Measurements from ENCODE around the gene ETF1.
A peak's percentile ranks its signal among the peaks of the same experiment; 100 is the strongest.
"Not testable (repeated sequence)": the region's sequence is repeated elsewhere in the genome, so short reads cannot be mapped to it uniquely, and the experiment has no call there.

ETF1 gene

GRCh38 chr5:138527170-138527569, 15.9 kb downstream of the ETF1 start:
- DNase-seq: no peak

- no peak for DNase-seq
These were observed 19.6 kb downstream of the ETF1 start for GRCh38 chr5:138523406-138523805.

DNA sequence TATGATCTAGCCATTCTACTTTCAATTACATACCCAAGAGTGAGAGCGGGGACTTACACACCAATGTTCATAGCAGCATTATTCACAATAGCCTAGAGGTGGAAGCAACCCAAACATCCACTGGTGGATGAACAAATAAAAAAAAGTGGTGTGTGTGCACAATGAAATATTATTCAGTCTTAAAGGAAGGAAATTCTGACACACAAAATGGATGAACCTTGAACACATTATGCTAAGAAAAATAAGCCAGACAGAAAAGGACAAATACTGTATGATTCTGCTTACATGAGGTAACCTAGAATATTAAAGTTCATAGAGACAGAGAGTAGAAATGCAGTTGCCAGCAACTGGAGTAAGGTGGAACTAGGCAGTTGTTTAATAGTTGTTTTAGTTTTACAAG, 22.1 kb downstream of the ETF1 start:
- DNase-seq: no peak

DNA sequence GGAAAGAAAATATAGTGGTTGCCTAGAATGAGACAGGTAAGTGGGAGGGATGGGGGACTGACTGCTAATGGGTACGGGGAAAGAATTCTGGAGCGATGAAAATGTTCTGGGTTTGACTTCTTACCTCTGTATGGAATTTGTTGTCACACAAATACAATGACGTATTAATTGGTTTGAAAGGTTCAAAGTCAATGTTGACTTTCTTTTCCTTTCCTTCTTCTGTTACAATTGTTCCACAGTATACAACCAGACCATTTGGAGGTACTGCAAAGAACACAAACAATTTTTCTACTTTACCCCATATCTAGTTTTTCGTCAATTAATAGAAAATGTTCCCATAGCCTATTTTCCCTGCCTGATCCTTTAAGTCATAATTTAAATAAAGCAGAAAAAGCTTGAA, 25.6 kb downstream of the ETF1 start:
- no peak for DNase-seq

DNA sequence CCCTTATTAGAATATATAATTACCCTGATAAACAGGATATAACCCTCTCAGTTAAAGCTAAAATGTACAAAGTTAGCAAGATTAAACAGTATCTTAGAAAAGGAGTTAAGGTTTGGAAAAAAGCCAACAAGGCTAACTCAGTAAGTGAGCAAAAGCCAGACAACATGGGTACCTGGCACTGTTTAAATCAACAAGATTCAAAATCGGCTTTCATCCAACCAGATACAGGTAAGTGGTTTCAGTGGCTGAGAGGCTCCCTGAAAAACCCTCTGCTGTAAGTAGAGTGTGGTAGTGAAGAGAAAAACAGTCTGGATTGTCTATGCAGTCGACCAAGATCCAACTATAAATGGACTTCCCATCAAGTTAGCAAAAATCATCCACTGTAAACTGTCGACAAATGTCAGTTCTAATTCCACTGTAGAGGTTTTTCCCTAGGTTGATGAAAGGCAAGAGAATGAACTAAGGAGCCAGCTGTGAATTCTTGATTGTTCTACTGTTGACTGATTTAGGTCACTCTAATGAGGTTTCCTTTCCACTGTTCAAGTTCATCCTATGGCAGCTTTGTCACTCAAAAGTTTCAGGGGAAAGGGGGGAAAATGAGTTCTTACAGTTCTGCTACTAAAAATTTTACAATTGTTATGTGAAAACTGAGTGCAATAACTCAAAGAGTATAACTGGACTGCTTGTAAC, 27.3 kb downstream of the ETF1 start:
- no peak for DNase-seq

DNA sequence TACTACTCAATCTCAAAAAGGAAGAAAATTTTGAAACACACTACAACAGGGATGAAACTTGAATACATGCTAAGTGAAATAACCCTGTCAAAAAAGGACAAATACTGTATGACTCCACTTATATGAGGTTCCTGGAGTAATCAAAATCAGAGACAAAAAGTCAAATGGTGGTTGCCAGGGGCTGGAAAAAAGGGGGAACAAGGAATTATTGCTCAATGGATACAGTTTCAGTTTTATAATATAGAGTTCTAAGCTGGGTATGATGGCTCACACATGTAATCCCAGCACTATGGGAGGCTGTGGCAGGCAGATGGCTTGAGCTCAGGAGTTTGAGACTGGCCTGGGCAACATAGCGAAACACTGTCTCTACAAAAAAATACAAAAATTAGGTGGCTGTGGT, 29.0 kb downstream of the ETF1 start:
- DNase-seq: no peak

- DNase-seq: no peak
These were observed 34.1 kb downstream of the ETF1 start for GRCh38 chr5:138508958-138509357.

- DNase-seq: not testable (repeated sequence)
These were observed 35.6 kb downstream of the ETF1 start for GRCh38 chr5:138507485-138507884.

DNA sequence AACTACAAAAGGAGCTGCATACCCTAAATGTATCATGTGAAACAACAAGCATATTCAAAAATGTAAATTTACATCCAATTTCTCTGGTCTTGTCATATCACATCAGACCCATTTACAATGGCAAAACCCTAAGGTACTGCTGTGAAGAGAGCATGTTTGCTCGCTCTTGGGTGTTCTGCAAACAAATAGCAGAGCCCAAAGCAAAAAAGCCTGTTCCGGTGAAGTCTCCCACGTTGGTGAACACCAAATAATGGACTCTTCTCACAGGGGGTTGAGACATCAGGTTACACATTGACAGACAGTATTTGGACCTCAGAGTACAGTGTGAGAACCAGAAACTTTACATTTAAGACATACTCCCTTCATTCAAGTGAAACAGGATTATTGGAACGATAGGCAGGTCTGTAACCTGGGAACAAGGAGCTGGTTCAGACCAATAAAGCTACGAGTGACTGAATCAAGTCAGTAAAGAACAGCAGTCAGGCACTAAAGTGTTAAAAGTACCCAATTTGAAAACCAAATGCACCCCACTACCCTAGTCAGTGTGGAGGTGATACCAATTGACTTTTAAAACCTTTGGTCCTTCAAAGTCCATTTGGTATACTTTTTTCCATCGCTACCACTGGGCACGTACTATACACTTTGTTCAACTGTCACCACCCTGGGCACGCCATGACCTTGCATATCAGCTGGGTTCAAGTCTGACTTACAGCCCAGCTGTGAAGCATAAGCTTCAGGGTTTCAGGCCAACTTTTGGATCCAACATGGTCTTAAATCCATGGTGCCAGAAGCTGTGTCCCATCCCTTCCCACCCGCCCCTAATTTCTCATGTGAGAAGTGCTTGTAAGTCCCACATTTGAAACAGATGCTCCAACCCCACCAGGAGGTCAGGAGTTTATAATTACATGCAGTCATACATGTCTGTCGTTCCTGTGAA, 36.4 kb downstream of the ETF1 start:
- DNase-seq: no peak

DNA sequence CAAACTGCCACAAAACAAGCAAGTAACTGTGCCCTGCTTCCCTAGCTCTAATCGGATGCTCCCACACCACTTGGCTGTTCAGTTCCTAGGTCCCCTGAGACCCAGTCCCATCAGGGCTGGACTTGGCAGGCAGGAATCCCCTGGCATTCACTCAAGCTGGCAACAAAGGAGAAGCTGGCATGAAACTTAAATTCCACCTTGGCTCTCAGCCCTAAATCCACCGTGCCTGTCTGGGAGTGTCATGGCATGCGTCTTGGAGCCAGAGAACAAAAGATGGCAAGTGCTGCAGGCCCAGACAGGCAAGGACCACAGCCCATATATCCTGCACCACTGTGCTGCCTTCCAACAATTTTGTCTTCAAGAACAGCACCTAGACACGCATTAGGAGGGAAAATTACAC, 38.2 kb downstream of the ETF1 start:
- DNase-seq: no peak

DNA sequence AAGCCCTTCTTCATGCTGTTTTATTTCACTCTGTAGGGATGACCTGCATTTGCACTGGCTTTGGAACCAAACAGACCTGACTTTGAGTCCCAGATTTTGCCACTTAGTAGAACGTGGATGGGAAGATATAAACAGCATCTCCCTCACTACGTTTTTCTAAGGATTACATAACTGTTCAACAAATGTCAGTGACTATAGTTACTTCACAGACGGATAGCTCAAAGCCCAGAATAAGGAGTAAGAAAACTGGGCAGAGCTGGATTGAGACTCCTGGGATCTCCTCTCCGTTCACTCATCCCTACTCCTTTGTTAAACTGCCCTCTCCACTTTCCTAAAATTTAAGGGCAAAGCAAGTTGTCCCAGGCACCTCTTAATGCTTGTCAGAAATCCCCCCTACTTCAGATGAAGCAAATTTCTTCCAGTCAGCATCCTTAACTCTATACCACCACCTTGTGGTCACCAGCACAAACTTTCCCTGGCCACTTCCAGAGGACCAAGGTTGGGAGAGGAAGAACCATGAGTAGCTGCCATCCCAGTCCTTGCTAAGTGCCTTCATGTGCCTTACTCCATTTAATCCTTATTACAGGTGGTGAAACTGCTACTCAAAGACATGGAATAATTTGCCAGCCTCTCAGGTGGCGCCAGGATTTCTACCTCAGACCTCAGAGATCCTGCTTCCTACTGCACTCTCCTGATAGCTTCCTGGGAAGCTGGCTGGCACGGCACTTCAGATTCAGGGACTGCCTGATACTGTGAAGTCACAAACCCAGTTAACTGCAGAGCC, 39.4 kb downstream of the ETF1 start:
- DNase-seq: peak in 1 of 2 donors; percentile 37

DNA sequence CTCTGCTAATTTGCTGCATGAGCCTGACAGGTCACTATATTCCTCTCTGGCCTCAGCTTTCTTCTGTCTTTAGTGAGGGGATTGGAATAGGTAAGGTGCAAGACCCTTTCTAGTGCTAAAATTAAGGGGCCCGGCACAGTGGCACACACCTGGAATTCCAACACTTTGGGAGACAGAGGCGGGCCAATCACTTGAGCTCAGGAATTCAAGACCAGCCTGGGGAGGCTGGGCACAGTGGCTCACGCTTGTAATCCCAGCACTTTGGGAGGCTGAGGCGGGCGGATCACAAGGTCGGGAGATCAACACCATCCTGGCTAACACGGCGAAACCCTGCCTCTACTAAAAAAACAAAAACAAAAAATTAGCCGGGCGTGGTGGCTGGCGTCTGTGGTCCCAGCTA, 40.5 kb downstream of the ETF1 start:
- no peak for DNase-seq

DNA sequence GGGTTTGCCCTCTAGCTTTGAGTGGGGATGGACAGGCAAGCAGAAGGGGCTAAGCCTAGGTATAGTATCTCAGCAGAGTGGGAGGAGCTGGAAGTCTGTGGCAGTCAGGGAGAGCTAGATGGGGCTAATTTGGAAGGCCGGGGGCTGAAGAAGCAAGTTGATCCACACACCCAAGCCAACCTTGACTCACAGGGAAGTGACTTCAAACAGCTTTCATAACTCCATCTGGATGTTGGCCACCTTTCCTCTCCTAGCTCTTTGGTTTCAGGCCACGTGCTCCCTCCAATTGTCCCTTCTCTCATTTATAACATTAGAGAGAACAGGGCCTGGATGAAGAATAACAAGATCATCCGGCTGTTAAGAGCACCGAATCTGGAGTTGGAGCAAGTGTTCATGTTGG, 40.9 kb downstream of the ETF1 start:
- DNase-seq: no peak

DNA sequence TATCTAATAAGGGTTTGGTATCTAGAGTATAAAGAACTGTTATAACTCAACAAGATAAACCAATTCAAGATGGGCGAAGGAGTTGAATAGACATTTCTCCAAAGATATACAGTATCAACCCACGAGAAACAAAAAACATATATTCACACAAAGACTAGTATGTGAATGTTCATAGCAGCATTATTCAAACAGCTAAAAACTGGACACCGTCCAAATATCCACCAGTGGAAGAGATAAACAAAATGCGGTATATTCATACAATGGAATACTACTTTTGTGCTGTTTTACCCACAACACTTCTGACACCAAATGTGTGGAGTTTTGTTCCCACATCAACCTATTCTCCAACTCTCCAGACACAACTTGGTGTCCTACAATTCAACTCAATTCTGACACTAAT, 44.7 kb downstream of the ETF1 start:
- no peak for DNase-seq

DNA sequence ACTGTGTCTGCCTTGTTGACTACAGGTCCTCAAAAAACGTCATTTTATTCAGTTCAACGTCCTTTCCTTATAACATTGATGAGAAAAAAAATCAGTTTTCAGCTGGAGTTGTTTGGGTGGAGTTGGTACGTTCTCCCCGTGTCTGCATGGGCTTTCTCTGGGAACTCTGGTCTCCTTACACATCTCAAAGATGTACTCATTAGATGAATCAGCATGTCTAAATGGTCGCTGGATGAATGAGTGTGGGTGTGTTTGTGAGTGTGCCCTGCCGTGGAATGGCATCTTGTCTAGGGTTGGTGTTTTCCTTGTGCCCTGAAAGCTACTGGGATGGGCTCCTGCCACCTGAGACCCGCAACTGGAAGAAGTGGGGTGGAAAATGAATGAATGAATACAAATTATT, 47.7 kb downstream of the ETF1 start:
- no peak for DNase-seq

- DNase-seq: no peak
These were observed 50.4 kb downstream of the ETF1 start for GRCh38 chr5:138492560-138493045.

DNA sequence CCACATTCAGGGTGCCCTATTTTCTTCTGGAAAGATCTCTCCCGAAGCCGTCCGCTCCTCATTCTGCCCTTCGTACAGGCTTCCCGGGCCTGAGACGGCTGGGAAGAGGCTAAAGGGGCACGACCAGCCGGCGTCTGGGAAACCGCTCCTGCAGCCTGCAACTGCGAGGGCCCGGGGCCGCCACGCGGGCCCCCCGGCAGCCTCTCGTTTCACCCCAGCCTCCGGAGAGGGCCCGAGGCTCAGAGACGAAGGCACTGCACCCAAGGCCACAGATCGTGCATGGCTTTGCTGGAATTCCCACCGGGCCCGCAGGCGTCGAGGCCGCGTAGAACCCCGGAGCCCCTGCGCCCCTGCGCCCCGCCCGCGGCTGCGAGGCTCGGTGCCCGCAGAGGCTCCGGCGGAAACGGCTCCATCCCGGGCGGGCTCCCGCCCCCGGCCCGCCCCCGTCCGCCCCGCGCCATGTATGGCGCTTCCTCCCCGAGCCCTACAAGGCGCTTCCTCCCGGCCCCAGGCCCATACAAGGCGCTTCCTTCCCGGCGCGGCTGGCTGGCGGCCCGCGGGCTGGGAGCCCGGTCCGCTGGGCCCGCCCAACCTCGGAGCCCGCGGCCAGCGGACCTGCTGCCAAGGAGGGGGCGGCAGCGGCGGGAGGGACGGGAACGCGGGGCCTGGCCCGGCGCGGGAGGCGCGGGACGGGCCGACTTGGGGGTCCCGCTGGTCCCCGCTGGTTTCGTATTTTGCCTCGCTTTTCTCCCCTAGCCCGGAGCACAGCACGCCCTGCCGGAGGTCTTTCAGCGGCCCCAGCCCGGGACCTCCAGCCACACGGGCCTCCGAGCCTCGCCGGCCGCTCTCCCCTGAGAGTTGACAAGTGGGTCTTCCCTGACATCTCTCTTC, 51.1 kb downstream of the ETF1 start:
- peak; percentile 81 to 86 for DNase-seq

DNA sequence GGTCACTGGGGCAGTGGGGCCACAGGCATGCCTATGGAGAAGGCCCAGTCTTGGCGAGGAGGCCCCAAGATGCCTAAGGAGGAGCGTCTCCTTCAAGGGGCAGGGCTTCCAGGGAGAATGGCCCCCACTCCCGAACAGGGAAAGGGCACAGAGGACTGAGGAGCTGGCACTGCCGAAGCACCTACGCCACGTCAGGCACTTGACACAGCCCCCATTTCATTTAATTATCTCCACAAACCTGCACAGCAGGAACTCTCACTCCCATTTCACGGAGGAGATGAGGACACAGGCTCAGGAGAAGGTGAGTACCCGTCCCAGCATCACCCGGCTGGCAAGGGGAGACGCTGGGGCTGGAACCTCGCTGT, 51.8 kb downstream of the ETF1 start:
- no peak for DNase-seq

GRCh38 chr5:138490648-138491283, 52.3 kb downstream of the ETF1 start:
- no peak for DNase-seq

DNA sequence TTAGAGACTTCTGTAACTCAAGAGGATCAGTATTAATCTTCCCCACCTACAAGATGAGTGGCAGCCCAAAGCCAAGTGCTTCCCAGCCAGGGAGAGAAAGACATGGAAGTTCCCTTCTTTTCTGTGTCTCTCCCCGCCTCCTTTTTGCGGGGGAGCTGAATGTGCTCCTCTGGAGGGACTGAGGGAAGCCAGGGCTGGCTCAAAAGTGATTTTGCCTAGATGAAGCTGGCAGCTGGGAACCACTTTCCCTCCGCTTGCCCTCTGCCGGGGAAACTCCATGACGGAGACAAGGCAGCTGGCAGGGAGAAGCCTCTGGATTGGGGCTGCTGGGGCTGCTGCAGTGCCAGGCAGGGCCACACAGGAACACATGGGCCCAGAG, 53.4 kb downstream of the ETF1 start:
- DNase-seq: no peak

GRCh38 chr5:138488481-138488945, 54.5 kb downstream of the ETF1 start:
- DNase-seq: no peak

DNA sequence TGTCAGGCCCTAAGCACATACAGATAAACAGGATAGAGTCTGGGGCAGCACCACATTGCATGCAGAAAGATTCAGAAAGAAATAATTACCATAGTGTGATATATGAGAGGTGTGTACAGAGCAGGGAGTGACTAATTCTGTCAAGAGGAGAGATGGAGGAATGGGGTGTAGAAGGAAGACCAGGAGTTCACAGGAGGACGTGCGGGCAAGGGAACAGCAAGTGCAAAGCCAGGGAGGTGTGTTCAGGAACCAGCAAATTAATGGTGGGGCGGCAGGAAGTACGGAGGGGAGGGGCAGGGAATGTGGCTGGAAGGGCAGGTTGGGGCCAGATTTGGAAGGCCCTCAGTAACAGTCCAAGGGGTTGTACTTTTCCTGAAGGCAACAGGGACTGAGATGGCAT, 60.4 kb downstream of the ETF1 start:
- DNase-seq: no peak
